GM12878 (cell line): Measurements from ENCODE around the gene CELSR1. TPM values are rescaled to one million over a fixed set of nuclear protein-coding genes. Genes with fewer than 3 reads are reported as not detected.

Experiments
- ATAC-seq: fragments of 200-7000 bp; cut with Tn5 transposase; 3 replicates; pipeline ENCODE4 v1.9.1; 2020; ENCODE audit warnings: mild to moderate bottlenecking, moderate library complexity
- BruUV-seq: library from RNA; stranded (reverse); fragments of 400-500 nt; replicated peaks from 2 replicates; lab custom pipeline; 2021; lab: Mats Ljungman, UMichigan
- CTCF ChIA-PET: fragments of 300-600 bp; sonication (Branson Sonifier 250); formaldehyde crosslinking; extraction: SDS; loops from one replicate; lab custom pipeline; 2021; ENCODE audit warnings: inconsistent platforms; lab: Yijun Ruan, JAX
- POLR2A ChIA-PET: fragments of 350-600 bp; formaldehyde crosslinking; extraction: SDS; loops from one replicate; lab custom pipeline; 2021; ENCODE audit warnings: inconsistent platforms; lab: Charles Lee
- RAD21 ChIA-PET: fragments of 300-600 bp; sonication (Branson Sonifier 250); formaldehyde crosslinking; loops from one replicate; lab custom pipeline; 2023; ENCODE audit warnings: antibody characterized with exemption; ENCODE audit not compliant: unreplicated experiment; lab: Charles Lee
- SMC1A ChIA-PET: fragments of 300-600 bp; sonication (Branson Sonifier 250); formaldehyde crosslinking; loops from one replicate; lab custom pipeline; 2023; ENCODE audit not compliant: unreplicated experiment, uncharacterized antibody; lab: Charles Lee
- DNase-seq: peaks from one replicate; pipeline ENCODE4 v3.0.0-alpha.2; 2011; ENCODE audit warnings: low read depth, low spot score
- FAIRE-seq: peaks from 3 replicates; lab custom pipeline; 2011; peaks lifted over from hg19 to GRCh38; lab: Jason Lieb, UNC
- H2AFZ ChIP-seq: 2 replicates; pipeline ENCODE4 v1.6.0; 2011; ENCODE audit warnings: low read depth, low read length, control low read depth; ENCODE audit not compliant: control insufficient read depth
- H3K27ac ChIP-seq: 2 replicates; pipeline ENCODE4 v1.5.1; 2011; ENCODE audit warnings: control low read depth; ENCODE audit not compliant: control insufficient read depth, insufficient read depth
- H3K27me3 ChIP-seq, 2 experiments: replicated peaks in 1 of 2; 2 replicates each; pipeline versions ENCODE4 v1.6.0 to v1.6.1; 2011; ENCODE audit warnings: low read length in 1 of 2; ENCODE audit not compliant: control insufficient read depth in 2 of 2, insufficient read depth in 2 of 2
- H3K36me3 ChIP-seq, 2 experiments: 2 replicates each; pipeline ENCODE4 v1.5.1; 2011; ENCODE audit warnings: low read length in 1 of 2; ENCODE audit not compliant: control insufficient read depth in 2 of 2, insufficient read depth in 2 of 2
- H3K4me1 ChIP-seq: 2 replicates; pipeline ENCODE4 v1.6.1; 2011; ENCODE audit warnings: mild to moderate bottlenecking, low read length, moderate library complexity, mixed read lengths; ENCODE audit not compliant: control insufficient read depth, insufficient read depth
- H3K4me2 ChIP-seq: 2 replicates; pipeline ENCODE4 v1.6.0; 2011; ENCODE audit warnings: control low read depth; ENCODE audit not compliant: control insufficient read depth, insufficient read depth
- H3K4me3 ChIP-seq: fragments of 200-600 bp; sonication (generic); 2 replicates; pipeline ENCODE4 v1.5.1; 2016
- H3K79me2 ChIP-seq: 2 replicates; pipeline ENCODE4 v1.6.0; 2011; ENCODE audit warnings: low read length; ENCODE audit not compliant: control insufficient read depth, insufficient read depth
- H3K9ac ChIP-seq: 2 replicates; pipeline ENCODE4 v1.8.0; 2011; ENCODE audit warnings: low read length, control low read depth, mixed read lengths; ENCODE audit not compliant: control insufficient read depth, insufficient read depth
- H3K9me3 ChIP-seq: replicated peaks from 3 replicates; pipeline ENCODE4 v1.5.1; 2011; ENCODE audit warnings: mild to moderate bottlenecking, low read length; ENCODE audit not compliant: control insufficient read depth, insufficient read depth
- H4K20me1 ChIP-seq: 2 replicates; pipeline ENCODE4 v1.6.0; 2011; ENCODE audit not compliant: control insufficient read depth, insufficient read depth
- ATF7 ChIP-seq: fragments of 450-650 bp; IDR thresholded peaks from 2 replicates; pipeline ENCODE4 v1.6.1; 2016; ENCODE audit warnings: low read depth, mild to moderate bottlenecking
- CTCF ChIP-seq, 3 experiments: IDR thresholded peaks in 2 of 3; conservative IDR thresholded peaks in 1 of 3; 2 replicates each; pipeline ENCODE4 v1.5.1; 2011; ENCODE audit warnings: low read depth in 3 of 3, low read length in 3 of 3, mild to moderate bottlenecking in 3 of 3, control low read depth in 2 of 3, moderate library complexity in 2 of 3, inconsistent platforms in 1 of 3, mixed read lengths in 1 of 3; ENCODE audit not compliant: control insufficient read depth in 2 of 3, insufficient read depth in 1 of 3; ENCODE audit errors: extremely low read depth in 1 of 3
- E2F4 ChIP-seq: IDR thresholded peaks from 2 replicates; pipeline ENCODE4 v1.6.1; 2012; ENCODE audit warnings: low read depth, low read length, improper control_type of control experiment
- NBN ChIP-seq: fragments of 450-650 bp; IDR thresholded peaks from 2 replicates; pipeline ENCODE4 v1.6.1; 2016
- NFYB ChIP-seq: IDR thresholded peaks from 2 replicates; pipeline ENCODE4 v1.6.1; 2011; ENCODE audit warnings: low read depth, mild to moderate bottlenecking, low read length, improper control_type of control experiment, moderate library complexity; ENCODE audit not compliant: insufficient read depth
- NR2C2 ChIP-seq: IDR thresholded peaks from 2 replicates; pipeline ENCODE4 v1.6.1; 2011; ENCODE audit warnings: borderline replicate concordance, low read depth; ENCODE audit not compliant: control insufficient read depth, insufficient read length
- NR2F1 ChIP-seq: fragments of 450-650 bp; conservative IDR thresholded peaks from 2 replicates; pipeline ENCODE4 v1.6.1; 2017; ENCODE audit warnings: mild to moderate bottlenecking
- SUPT20H ChIP-seq: IDR thresholded peaks from 2 replicates; pipeline ENCODE4 v1.6.1; 2011; ENCODE audit warnings: low read depth, mild to moderate bottlenecking, low read length, moderate library complexity, borderline replicate concordance; ENCODE audit not compliant: control insufficient read depth
- TARDBP ChIP-seq: IDR thresholded peaks from 2 replicates; pipeline ENCODE4 v1.6.1; 2016; ENCODE audit warnings: borderline replicate concordance
- USF2 ChIP-seq: IDR thresholded peaks from 2 replicates; pipeline ENCODE4 v1.6.1; 2011; ENCODE audit warnings: low read depth, low read length, improper control_type of control experiment, borderline replicate concordance
- ZNF622 ChIP-seq: fragments of 450-650 bp; IDR thresholded peaks from 2 replicates; pipeline ENCODE4 v1.6.1; 2017; ENCODE audit warnings: mild to moderate bottlenecking, inconsistent platforms
- WGBS: methylation state at CpG from one replicate; pipeline ENCODE4 v1.1.6; 2016; ENCODE audit warnings: low lambda C conversion rate; ENCODE audit not compliant: insufficient replicate concordance, insufficient coverage; ENCODE audit errors: missing lambda C conversion rate; 5-methylcytosine and 5-hydroxymethylcytosine counted together
- in situ Hi-C: fragments of 300-500 bp; cut with MboI; formaldehyde crosslinking; loops from 9 replicates; pipeline ENCODE4 v1.14.3; 2018; ENCODE audit warnings: mixed read lengths
- intact Hi-C: fragments of 100-400 bp; cut with micrococcal nuclease; formaldehyde crosslinking; loops from one replicate; pipeline ENCODE4 v1.14.2; 2022; ENCODE audit not compliant: unreplicated experiment
- polyA plus RNA-seq, 11 experiments: library from polyadenylated mRNA; depleted of rRNA in 4 of 11; unstranded in 6 of 11; stranded (reverse) in 5 of 11; fragments of >200 nt; fragmentation: Nextera tagmentation in 4 of 11; fragmentation: Illumina TruSeq in 1 of 11; extraction: Ambion mirVana in 4 of 11; extraction: Trizol in 1 of 11; gene quantifications; 1 replicate in 1 of 11; 2 replicates in 10 of 11; pipeline versions ENCODE4 v1.2.1 to v1.2.3, GENCODE V29; 2011 to 2016; ENCODE audit warnings: inconsistent platforms in 2 of 11, missing spikeins in 2 of 11, low read depth in 1 of 11
- total RNA-seq, 4 experiments: library from RNA; depleted of rRNA in 3 of 4; stranded (reverse); fragments of >200 nt in 3 of 4; fragmentation: Illumina TruSeq in 1 of 4; extraction: Trizol in 1 of 4; gene quantifications; 2 replicates each; pipeline versions ENCODE4 v1.2.1 to v1.2.3, GENCODE V29; 2013 to 2021
- TF ChIP-seq, protein P1 (sequence below): fragments of 450-650 bp; IDR thresholded peaks from 2 replicates; pipeline ENCODE4 v1.6.1; 2017; ENCODE audit warnings: low read depth, mild to moderate bottlenecking, moderate library complexity

CELSR1 gene
- total and polyA plus RNA-seq, 10 of the 15 experiments (the other 5 are each of a cell fraction or from before 2014, with no cell fraction given): 0.05 to 1.7 (median 0.35) TPM; not detected in 2

DNA sequence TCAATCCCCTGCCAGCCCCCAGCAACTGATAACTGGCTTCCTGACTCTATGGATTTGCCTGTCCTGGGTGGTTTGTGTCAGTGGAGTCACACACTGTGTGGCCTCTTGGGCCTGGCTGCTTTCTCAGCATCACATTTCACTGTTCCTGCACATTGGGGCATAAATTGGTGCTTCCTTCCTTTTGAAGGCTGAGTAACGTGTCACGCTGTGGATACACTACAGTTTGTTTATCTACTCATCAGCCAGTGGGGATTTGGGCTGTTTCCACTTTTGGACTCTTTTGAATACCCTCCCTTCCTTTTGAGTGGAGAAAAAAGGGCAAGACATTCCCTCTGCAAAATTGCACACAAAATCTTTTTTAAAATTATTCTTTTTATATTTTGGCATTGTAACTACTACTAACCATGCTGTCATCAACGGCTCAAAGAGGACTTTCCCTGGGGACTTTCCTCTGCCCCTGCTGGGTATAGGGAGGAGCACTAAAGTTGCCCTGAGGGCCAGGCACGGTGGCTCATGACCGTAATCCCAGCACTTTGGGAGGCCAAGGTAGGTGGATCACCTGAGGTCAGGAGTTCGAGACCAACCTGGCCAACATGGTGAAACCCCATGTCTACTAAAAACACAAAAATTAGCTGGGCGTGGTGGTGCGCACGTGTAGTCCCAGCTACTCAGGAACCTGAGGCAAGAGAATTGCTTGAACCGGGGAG is 7.8 kb upstream of the CELSR1 start (continued):
- TF ChIP-seq NR2F1: peak; percentile 43; the same call in 1 of the 2 replicates
- no peak for TF ChIP-seq E2F4
- 0 out of 2 replicates have a peak, but pooled peaks have one; percentile 14 for TF ChIP-seq ATF7

DNA sequence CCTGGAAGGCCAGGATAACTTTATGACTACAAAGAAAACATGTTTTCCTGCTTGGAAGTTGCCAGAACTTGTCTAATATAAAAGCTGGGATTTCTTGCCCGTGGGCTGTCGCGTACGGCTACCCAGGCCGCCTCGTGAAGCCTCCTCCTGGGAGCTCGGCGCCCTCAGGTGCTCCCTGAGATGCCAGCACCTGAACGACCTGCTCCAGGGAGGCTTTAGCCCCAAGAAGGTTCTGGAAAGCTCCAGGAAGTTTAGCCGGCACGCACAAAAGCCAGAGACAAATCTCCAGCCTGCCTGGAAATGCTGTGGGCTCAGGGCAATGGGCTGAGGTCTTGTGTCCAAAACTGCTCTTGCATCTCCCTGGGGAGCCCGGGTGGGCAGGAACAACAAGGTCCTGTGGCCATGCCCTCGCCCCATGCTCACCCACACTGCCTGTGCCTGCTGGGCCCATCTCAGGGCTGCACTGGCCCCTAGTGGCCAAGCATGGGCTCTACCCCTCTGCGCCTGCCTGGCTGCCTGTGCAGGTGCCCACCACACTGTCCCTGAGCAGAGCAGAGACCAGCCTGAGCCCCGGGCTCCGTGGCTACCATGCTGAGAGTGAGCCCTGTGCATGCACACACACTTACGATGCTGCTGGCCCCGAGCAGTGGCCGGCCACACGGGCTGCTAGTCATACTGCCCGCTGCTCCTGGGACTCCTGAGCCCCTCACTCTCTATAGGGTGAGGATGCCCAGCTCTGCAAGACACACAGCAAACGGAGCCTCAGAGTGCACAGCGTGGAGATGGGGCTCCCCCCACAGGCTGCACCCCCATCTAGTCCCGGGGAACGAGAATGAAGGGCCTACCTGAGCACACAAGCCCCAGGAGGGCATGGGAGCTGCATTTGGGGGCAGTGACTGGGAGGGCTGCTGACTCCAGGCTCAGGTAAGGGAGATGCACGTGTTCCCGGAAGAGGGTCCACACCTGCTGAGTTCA is 4.9 kb upstream of the CELSR1 start:
- no peaks in the 10 kb centered on the region for H3K79me2 ChIP-seq
- in situ Hi-C loops (loop anchor here (5.0 kb wide), 2 partner anchors 175 to 420 kb away; no protein-coding TSS in a partner anchor), intact Hi-C loops (loop anchor here (1.0 to 5.0 kb wide), 3 partner anchors 175 to 420 kb away; no protein-coding TSS in a partner anchor)
- H3K9ac ChIP-seq: no peak overlapping the region
- peak; percentile 21 for DNase-seq
- peak; percentile 96 for ATAC-seq
- POLR2A ChIA-PET: no interaction called here
- no peak overlapping the region for H3K4me3 ChIP-seq
- no peaks in the 10 kb centered on the region; the same call in 1 of the 2 replicates for H3K4me1 ChIP-seq
- H3K27ac ChIP-seq: no peak overlapping the region
- H3K27me3 ChIP-seq: peaks cover 0 to 10% of the 10 kb centered on the region in 2 experiments; a peak in 1 of 4 replicates
- no TSS peak for BruUV-seq
- no peaks in the 10 kb centered on the region for H4K20me1 ChIP-seq
- H3K9me3 ChIP-seq: no peaks in the 10 kb centered on the region
- H3K36me3 ChIP-seq: no peaks in the 10 kb centered on the region
- H2AFZ ChIP-seq: no peak overlapping the region
- RAD21 ChIA-PET: interaction anchor here (0.9 to 4.6 kb wide), 4 partner anchors 54 to 187 kb away, joined by 3 to 56 read pairs (median 6); no protein-coding TSS in a partner anchor
- CTCF ChIA-PET: interaction anchor here (0.6 to 10.8 kb wide), 23 partner anchors 10 to 1312 kb away, joined by 3 to 141 read pairs (median 4); partner anchors contain the start of gene TRMU
- 18% methylated on average over 27 of the region's 27 CpGs for WGBS
- H3K4me2 ChIP-seq: no peak overlapping the region
- peak; percentile 38 for FAIRE-seq
- SMC1A ChIA-PET: interaction anchor here (0.7 to 3.2 kb wide), 5 partner anchors 12 to 186 kb away, joined by 3 to 44 read pairs (median 3); no protein-coding TSS in a partner anchor
- TF ChIP-seq CTCF (IDR thresholded peaks at IDR 0.05 in 2 of 3, conservative IDR thresholded peaks at IDR 0.05 in 1 of 3; ENCODE audit: control insufficient read depth in 2 of 3, extremely low read depth in 1 of 3, insufficient read depth in 1 of 3, low read depth in 3 of 3, low read length in 3 of 3) (peak; percentile 95 to 99 (median 96)), NBN (0 out of 2 replicates have a peak, but pooled peaks have one; percentile 30), NFYB (no peak), SUPT20H (no peak), ZNF622 (no peak), NR2C2 (no peak), TARDBP (no peak), USF2 (no peak)
- TF ChIP-seq, protein P1, sequence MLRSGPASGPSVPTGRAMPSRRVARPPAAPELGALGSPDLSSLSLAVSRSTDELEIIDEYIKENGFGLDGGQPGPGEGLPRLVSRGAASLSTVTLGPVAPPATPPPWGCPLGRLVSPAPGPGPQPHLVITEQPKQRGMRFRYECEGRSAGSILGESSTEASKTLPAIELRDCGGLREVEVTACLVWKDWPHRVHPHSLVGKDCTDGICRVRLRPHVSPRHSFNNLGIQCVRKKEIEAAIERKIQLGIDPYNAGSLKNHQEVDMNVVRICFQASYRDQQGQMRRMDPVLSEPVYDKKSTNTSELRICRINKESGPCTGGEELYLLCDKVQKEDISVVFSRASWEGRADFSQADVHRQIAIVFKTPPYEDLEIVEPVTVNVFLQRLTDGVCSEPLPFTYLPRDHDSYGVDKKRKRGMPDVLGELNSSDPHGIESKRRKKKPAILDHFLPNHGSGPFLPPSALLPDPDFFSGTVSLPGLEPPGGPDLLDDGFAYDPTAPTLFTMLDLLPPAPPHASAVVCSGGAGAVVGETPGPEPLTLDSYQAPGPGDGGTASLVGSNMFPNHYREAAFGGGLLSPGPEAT: no peak
